Karpas-422 (cell line): Measurements from ENCODE around the gene RUFY3. TPM values are rescaled to one million over a fixed set of nuclear protein-coding genes. Genes with fewer than 3 reads are reported as not detected.
A peak's percentile ranks its signal among the peaks of the same experiment; 100 is the strongest.

Experiments used
- DNase-seq: peaks from one replicate; pipeline ENCODE4 v3.0.0-alpha.2; 2015
- H2AFZ ChIP-seq: fragments of 200-600 bp; sonication (generic); 2 replicates; pipeline ENCODE4 v1.6.1; 2014; ENCODE audit warnings: antibody characterized with exemption, low read length, mixed read lengths
- H3K27ac ChIP-seq: fragments of 200-600 bp; sonication (generic); 2 replicates; pipeline ENCODE4 v1.5.1; 2014; ENCODE audit warnings: mild to moderate bottlenecking, low read length, moderate library complexity
- H3K27me3 ChIP-seq: fragments of 200-600 bp; sonication (generic); 2 replicates; pipeline ENCODE4 v1.6.1; 2014; ENCODE audit warnings: low read length, mixed read lengths
- H3K36me3 ChIP-seq: fragments of 200-600 bp; sonication (generic); 2 replicates; pipeline ENCODE4 v1.6.1; 2014; ENCODE audit warnings: low read length, mixed read lengths; ENCODE audit not compliant: insufficient read depth
- H3K4me1 ChIP-seq: fragments of 200-600 bp; sonication (generic); 2 replicates; pipeline ENCODE4 v1.6.1; 2014; ENCODE audit warnings: mild to moderate bottlenecking, low read length, mixed read lengths
- H3K4me2 ChIP-seq: fragments of 200-600 bp; sonication (generic); 2 replicates; pipeline ENCODE4 v1.6.1; 2014; ENCODE audit warnings: low read length, low read depth, mild to moderate bottlenecking; ENCODE audit not compliant: poor library complexity, severe bottlenecking
- H3K4me3 ChIP-seq: fragments of 200-600 bp; sonication (generic); 2 replicates; pipeline ENCODE4 v1.5.1; 2014; ENCODE audit warnings: mild to moderate bottlenecking, antibody characterized with exemption, low read length, mixed read lengths
- H3K79me2 ChIP-seq: fragments of 200-600 bp; sonication (generic); 2 replicates; pipeline ENCODE4 v1.6.1; 2014; ENCODE audit warnings: mild to moderate bottlenecking, low read length, mixed read lengths
- H3K9ac ChIP-seq: fragments of 200-600 bp; sonication (generic); 2 replicates; pipeline ENCODE4 v1.6.0; 2014; ENCODE audit warnings: low read length
- H3K9me2 ChIP-seq: fragments of 200-600 bp; sonication (generic), shearing (Covaris generic); replicated peaks from 2 replicates; pipeline ENCODE4 v1.6.0; 2014; ENCODE audit warnings: mild to moderate bottlenecking, low read length, moderate library complexity; ENCODE audit not compliant: insufficient read depth
- H3K9me3 ChIP-seq: fragments of 300-700, 200-600 bp; sonication (generic); 2 replicates; pipeline ENCODE4 v1.6.1; 2014; ENCODE audit warnings: low read length, mixed read lengths
- H4K20me1 ChIP-seq: fragments of 200-600 bp; sonication (generic); 2 replicates; pipeline ENCODE4 v1.6.1; 2014; ENCODE audit warnings: mild to moderate bottlenecking, antibody characterized with exemption, low read length, low read depth; ENCODE audit not compliant: insufficient read depth
- total RNA-seq: library from RNA; depleted of rRNA; stranded (reverse); fragments of >200 nt; shearing (Covaris generic); gene quantifications from 2 replicates; pipeline ENCODE4 v1.2.3, GENCODE V29; 2014; ENCODE audit warnings: low replicate concordance

Gene RUFY3
- total RNA-seq, 1 experiment from 2014 or later: 26.9 TPM

DNA sequence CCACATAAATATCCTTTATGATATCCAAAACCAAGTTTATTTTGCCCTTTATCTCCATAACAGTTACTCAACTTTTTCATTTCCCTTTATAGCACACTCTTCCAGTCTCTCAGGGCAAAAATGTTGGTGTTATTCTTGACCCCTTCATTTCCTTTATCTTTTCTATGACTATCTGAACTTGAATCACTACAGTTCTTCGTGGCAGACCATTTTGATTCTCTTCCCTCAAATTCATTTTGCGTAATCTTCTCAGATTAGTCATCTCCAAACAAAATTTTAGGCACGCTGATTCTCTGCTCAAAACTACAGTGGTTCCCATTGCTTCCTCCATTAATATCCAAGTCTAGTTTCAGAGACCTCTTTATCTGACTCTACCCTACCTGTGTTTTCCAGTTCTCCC, 26.1 kb downstream of the RUFY3 start:
- no peaks in the 10 kb centered on the region for H3K36me3 ChIP-seq
- H3K9ac ChIP-seq: no peak overlapping the region
- no peak overlapping the region for H3K4me3 ChIP-seq
- 0 out of 2 replicates have a peak, but pooled peaks cover 11% of the 10 kb centered on the region for H3K79me2 ChIP-seq
- H4K20me1 ChIP-seq: no peaks in the 10 kb centered on the region
- H3K4me2 ChIP-seq: no peak overlapping the region
- H3K27ac ChIP-seq: no peak overlapping the region
- no peaks in the 10 kb centered on the region for H3K9me2 ChIP-seq
- no peaks in the 10 kb centered on the region for H3K9me3 ChIP-seq
- no peaks in the 10 kb centered on the region for H3K27me3 ChIP-seq
- H3K4me1 ChIP-seq: peaks cover 31% of the 10 kb centered on the region
- no peak for DNase-seq
- no peak overlapping the region for H2AFZ ChIP-seq

- H3K27me3 ChIP-seq: no peaks in the 10 kb centered on the region
- no peak overlapping the region for H2AFZ ChIP-seq
- 0 out of 2 replicates have a peak, but pooled peaks cover 11% of the 10 kb centered on the region for H3K79me2 ChIP-seq
- no peaks in the 10 kb centered on the region for H3K9me2 ChIP-seq
- H3K9ac ChIP-seq: no peak overlapping the region
- H3K4me3 ChIP-seq: no peak overlapping the region
- H3K4me2 ChIP-seq: no peak overlapping the region
- no peak for DNase-seq
- no peak overlapping the region for H3K27ac ChIP-seq
- no peaks in the 10 kb centered on the region for H3K36me3 ChIP-seq
- H4K20me1 ChIP-seq: no peaks in the 10 kb centered on the region
- no peaks in the 10 kb centered on the region for H3K9me3 ChIP-seq
- peaks cover 45% of the 10 kb centered on the region for H3K4me1 ChIP-seq
These were observed 27.5 kb downstream of the RUFY3 start for GRCh38 chr4:70749313-70749712.

GRCh38 chr4:70752236-70752635, 30.5 kb downstream of the RUFY3 start:
- H3K4me2 ChIP-seq: no peak overlapping the region
- H3K27ac ChIP-seq: peak overlapping the region; percentile 97; the same call in 1 of the 2 replicates

GRCh38 chr4:70753630-70754029, 31.9 kb downstream of the RUFY3 start:
- no peak overlapping the region for H3K4me3 ChIP-seq
- H3K27me3 ChIP-seq: no peaks in the 10 kb centered on the region
- no peaks in the 10 kb centered on the region for H4K20me1 ChIP-seq
- no peak overlapping the region for H3K9ac ChIP-seq
- peaks cover 13% of the 10 kb centered on the region; the same call in 1 of the 2 replicates for H3K79me2 ChIP-seq
- no peak for DNase-seq
- no peaks in the 10 kb centered on the region for H3K36me3 ChIP-seq
- peak overlapping the region; percentile 81 for H3K4me2 ChIP-seq
- H3K27ac ChIP-seq: peak overlapping the region; percentile 97
- H3K4me1 ChIP-seq: peaks cover 69% of the 10 kb centered on the region
- no peak overlapping the region for H2AFZ ChIP-seq
- no peaks in the 10 kb centered on the region for H3K9me2 ChIP-seq
- no peaks in the 10 kb centered on the region for H3K9me3 ChIP-seq

More at GRCh38 chr4:70752236-70752635, 30.5 kb downstream of the RUFY3 start:
- no peaks in the 10 kb centered on the region for H3K36me3 ChIP-seq
- H3K9me3 ChIP-seq: no peaks in the 10 kb centered on the region
- H3K9ac ChIP-seq: no peak overlapping the region
- H3K79me2 ChIP-seq: peaks cover 13% of the 10 kb centered on the region; the same call in 1 of the 2 replicates
- peaks cover 69% of the 10 kb centered on the region for H3K4me1 ChIP-seq
- no peak for DNase-seq
- H3K27me3 ChIP-seq: no peaks in the 10 kb centered on the region
- no peak overlapping the region for H3K4me3 ChIP-seq
- H3K9me2 ChIP-seq: no peaks in the 10 kb centered on the region
- no peak overlapping the region for H2AFZ ChIP-seq
- H4K20me1 ChIP-seq: no peaks in the 10 kb centered on the region

DNA sequence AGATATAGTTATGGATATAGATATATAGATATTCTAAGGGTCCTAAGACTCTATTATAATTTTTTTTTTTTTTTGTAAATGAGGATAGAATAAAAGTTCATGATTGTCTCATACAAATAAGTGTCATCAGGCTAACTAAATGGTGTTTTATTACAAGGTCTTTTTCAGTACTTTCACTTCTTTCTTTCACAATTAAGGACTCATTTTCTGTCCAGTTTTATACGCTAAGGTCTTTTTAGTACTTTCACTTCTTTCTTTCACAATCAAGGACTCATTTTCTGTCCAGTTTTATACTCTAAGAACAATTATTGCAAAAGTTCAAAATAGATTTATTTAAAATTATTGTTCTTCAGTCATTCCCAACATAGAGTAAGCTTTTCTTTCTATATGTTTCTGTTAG, 32.7 kb downstream of the RUFY3 start:
- peaks cover 13% of the 10 kb centered on the region; the same call in 1 of the 2 replicates for H3K79me2 ChIP-seq

GRCh38 chr4:70754990-70755688, 33.4 kb downstream of the RUFY3 start:
- H3K9ac ChIP-seq: peak overlapping the region; percentile 62
- peak; percentile 80 for DNase-seq
- peaks cover 19% of the 10 kb centered on the region; the same call in 1 of the 2 replicates for H3K79me2 ChIP-seq
- peak overlapping the region; percentile 51 for H2AFZ ChIP-seq
- H3K9me3 ChIP-seq: no peaks in the 10 kb centered on the region
- peak overlapping the region; percentile 63 for H3K4me3 ChIP-seq
- peak overlapping the region; percentile 81 for H3K4me2 ChIP-seq
- H3K36me3 ChIP-seq: no peaks in the 10 kb centered on the region
- peaks cover 78% of the 10 kb centered on the region for H3K4me1 ChIP-seq
- H3K27ac ChIP-seq: peak overlapping the region; percentile 97
- no peaks in the 10 kb centered on the region for H3K9me2 ChIP-seq
- no peaks in the 10 kb centered on the region for H4K20me1 ChIP-seq
- no peaks in the 10 kb centered on the region for H3K27me3 ChIP-seq

More for the DNA sequence above, 32.7 kb downstream of the RUFY3 start:
- Histone ChIP-seq H3K9ac (peak overlapping the region; percentile 62), H4K20me1 (no peaks in the 10 kb centered on the region), H3K9me2 (no peaks in the 10 kb centered on the region), H2AFZ (no peak overlapping the region), H3K27ac (peak overlapping the region; percentile 97), H3K4me2 (peak overlapping the region; percentile 81), H3K36me3 (no peaks in the 10 kb centered on the region), H3K27me3 (no peaks in the 10 kb centered on the region), H3K4me1 (peaks cover 74% of the 10 kb centered on the region), H3K9me3 (no peaks in the 10 kb centered on the region), H3K4me3 (peak overlapping the region; percentile 63)
- peak; percentile 87 for DNase-seq

- no peaks in the 10 kb centered on the region for H3K9me3 ChIP-seq
- H3K4me2 ChIP-seq: peak overlapping the region; percentile 57
- H2AFZ ChIP-seq: no peak overlapping the region
These were observed 37.4 kb downstream of the RUFY3 start for GRCh38 chr4:70759126-70759525.

DNA sequence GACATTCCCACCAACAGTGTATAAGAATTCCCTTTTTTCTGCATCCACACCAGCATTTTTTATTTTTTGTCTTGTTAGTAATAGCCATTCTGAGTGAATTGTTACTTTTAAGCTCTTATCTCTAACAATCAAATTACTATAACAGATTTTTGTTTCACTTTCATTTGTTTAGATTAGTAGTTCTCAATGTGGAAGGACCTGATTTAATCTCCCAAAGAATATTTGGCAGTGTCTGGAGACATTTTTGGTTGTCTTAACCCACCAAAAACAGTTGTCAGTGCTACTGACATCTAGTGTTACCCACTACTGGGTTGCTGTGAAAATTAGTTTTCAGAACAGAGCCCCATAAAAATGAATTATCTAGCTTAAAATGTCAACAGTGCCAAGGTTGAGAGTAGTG, 37.9 kb downstream of the RUFY3 start:
- Histone ChIP-seq H3K36me3 (no peaks in the 10 kb centered on the region), H3K79me2 (peaks cover 12% of the 10 kb centered on the region; the same call in 1 of the 2 replicates), H3K4me2 (peak overlapping the region; percentile 57), H3K4me1 (peaks cover 56% of the 10 kb centered on the region), H3K9me3 (no peaks in the 10 kb centered on the region), H3K27me3 (no peaks in the 10 kb centered on the region), H4K20me1 (no peaks in the 10 kb centered on the region), H3K9ac (no peak overlapping the region), H3K4me3 (no peak overlapping the region), H3K27ac (no peak overlapping the region), H3K9me2 (no peaks in the 10 kb centered on the region), H2AFZ (no peak overlapping the region)
- no peak for DNase-seq

More at GRCh38 chr4:70759126-70759525, 37.4 kb downstream of the RUFY3 start:
- Histone ChIP-seq H4K20me1 (no peaks in the 10 kb centered on the region), H3K4me1 (peaks cover 61% of the 10 kb centered on the region), H3K4me3 (no peak overlapping the region), H3K27me3 (no peaks in the 10 kb centered on the region), H3K9ac (no peak overlapping the region), H3K9me2 (no peaks in the 10 kb centered on the region), H3K79me2 (peaks cover 12% of the 10 kb centered on the region; the same call in 1 of the 2 replicates), H3K36me3 (no peaks in the 10 kb centered on the region), H3K27ac (no peak overlapping the region)
- DNase-seq: no peak
